Neural cell (in vitro differentiated cells): ENCODE results near the gene SMIM10. TPM values are rescaled to one million over a fixed set of nuclear protein-coding genes. Genes with fewer than 3 reads are reported as not detected.

ENCODE experiments used
- polyA plus RNA-seq: library from polyadenylated mRNA; depleted of rRNA; stranded (reverse); fragments of >200 nt; gene quantifications from 2 replicates; pipeline ENCODE4 v1.2.3, GENCODE V29; 2014

The SMIM10 gene
- polyA plus RNA-seq, 1 donor from 2014 or later = not detected

Other genes with a start within 250 kb of the SMIM10 start
- gene PABIR2, start 193.8 kb upstream of the SMIM10 start, polyA plus RNA-seq = 20.2 and 21.8 TPM in 2 replicates
- 28.5 and 43.2 TPM in 2 replicates for gene MOSPD1, start 75.7 kb upstream of the SMIM10 start, polyA plus RNA-seq
- 8.5 and 9.8 TPM in 2 replicates for gene RTL8B, start 31.6 kb downstream of the SMIM10 start, polyA plus RNA-seq
- gene RTL8C, start 41.4 kb downstream of the SMIM10 start, polyA plus RNA-seq = 50.6 and 53.0 TPM in 2 replicates
- 3.5 and 4.1 TPM in 2 replicates for gene RTL8A, start 61.1 kb downstream of the SMIM10 start, polyA plus RNA-seq
- gene SMIM10L2B, start 107.7 kb downstream of the SMIM10 start, polyA plus RNA-seq = 1.0 and 2.0 TPM in 2 replicates
- not detected in 2 replicates for gene ETDB, start 129.5 kb downstream of the SMIM10 start, polyA plus RNA-seq
- 2.1 TPM in 1 of 2 replicates, not detected in the other for gene CT55, start 180.4 kb downstream of the SMIM10 start, polyA plus RNA-seq